Activated CD4-positive, alpha-beta T cell treated with anti-CD3 and anti-CD28 coated beads, Interleukin-2, amount 10 ng/mL, durations not matched to agents 7 days and 5 days (primary cell): ENCODE data around the gene TMUB1. TPM values are rescaled to one million over a fixed set of nuclear protein-coding genes. Genes with fewer than 3 reads are reported as not detected.

Experiments used
- CTCF ChIA-PET: fragments of 350-600 bp; sonication (Branson Sonifier 250); formaldehyde crosslinking; loops from one replicate; lab custom pipeline; 2021; ENCODE audit warnings: antibody characterized with exemption; lab: Charles Lee
- POLR2A ChIA-PET: fragments of 350-600 bp; sonication (Branson Sonifier 250); formaldehyde crosslinking; loops from one replicate; lab custom pipeline; 2021; ENCODE audit warnings: antibody characterized with exemption; lab: Charles Lee
- DNase-seq: peaks from one replicate; pipeline ENCODE4 v3.0.0-alpha.2; 2020
- H3K27ac Mint-ChIP-seq: one replicate; pipeline ENCODE4 v1.8.0; 2021; ENCODE audit warnings: mild to moderate bottlenecking, moderate library complexity, mixed read lengths
- H3K27me3 Mint-ChIP-seq: one replicate; pipeline ENCODE4 v1.8.0; 2021; ENCODE audit warnings: mixed read lengths
- H3K36me3 Mint-ChIP-seq: one replicate; pipeline ENCODE4 v1.8.0; 2021; ENCODE audit warnings: low read depth, mixed read lengths
- H3K4me1 Mint-ChIP-seq: one replicate; pipeline ENCODE4 v1.8.0; 2021; ENCODE audit warnings: mixed read lengths
- H3K4me3 Mint-ChIP-seq: one replicate; pipeline ENCODE4 v1.8.0; 2021; ENCODE audit warnings: mild to moderate bottlenecking, moderate library complexity, mixed read lengths
- H3K9me3 Mint-ChIP-seq: one replicate; pipeline ENCODE4 v1.8.0; 2021; ENCODE audit warnings: mixed read lengths
- total RNA-seq, 2 experiments: library from RNA; stranded (reverse); gene quantifications; one replicate each; pipeline ENCODE4 v1.2.3, GENCODE V29; 2021

TMUB1 gene
- total RNA-seq, 2 experiments from 2014 or later: 73.7 to 77.1 TPM

DNA sequence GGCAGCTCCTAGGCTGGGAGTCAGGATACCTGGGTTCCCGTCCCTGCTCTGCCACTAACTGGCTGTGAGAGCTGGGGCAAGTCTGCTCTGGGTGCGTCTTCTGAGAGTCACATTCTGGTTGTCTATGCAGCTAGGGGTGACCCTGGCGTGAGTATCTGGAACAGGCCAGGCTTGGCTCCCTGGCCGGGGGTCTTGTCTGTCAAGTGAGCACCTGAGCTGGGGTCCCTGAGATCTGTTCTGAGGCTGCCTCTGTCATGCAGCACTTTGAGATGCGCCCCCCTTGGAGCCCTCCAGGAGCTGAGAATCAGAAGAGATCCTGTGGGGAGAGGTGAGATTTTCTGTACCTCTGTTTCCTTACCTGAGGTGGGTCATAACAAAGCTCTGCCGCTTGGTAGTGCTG is 10.5 kb upstream of the TMUB1 start:
- no peak for DNase-seq
- peaks cover 4% of the 10 kb centered on the region for H3K4me1 Mint-ChIP-seq
- H3K9me3 Mint-ChIP-seq: no peaks in the 10 kb centered on the region
- ChIA-PET POLR2A (no interaction called here), CTCF (interaction anchor here (0.5 to 1.5 kb wide), 4 partner anchors 17 to 290 kb away, joined by 3 to 4 read pairs (median 4); no protein-coding TSS in a partner anchor)
- no peak overlapping the region for H3K27ac Mint-ChIP-seq
- no peaks in the 10 kb centered on the region for H3K36me3 Mint-ChIP-seq
- H3K27me3 Mint-ChIP-seq: peaks cover 4% of the 10 kb centered on the region
- H3K4me3 Mint-ChIP-seq: no peak overlapping the region

DNA sequence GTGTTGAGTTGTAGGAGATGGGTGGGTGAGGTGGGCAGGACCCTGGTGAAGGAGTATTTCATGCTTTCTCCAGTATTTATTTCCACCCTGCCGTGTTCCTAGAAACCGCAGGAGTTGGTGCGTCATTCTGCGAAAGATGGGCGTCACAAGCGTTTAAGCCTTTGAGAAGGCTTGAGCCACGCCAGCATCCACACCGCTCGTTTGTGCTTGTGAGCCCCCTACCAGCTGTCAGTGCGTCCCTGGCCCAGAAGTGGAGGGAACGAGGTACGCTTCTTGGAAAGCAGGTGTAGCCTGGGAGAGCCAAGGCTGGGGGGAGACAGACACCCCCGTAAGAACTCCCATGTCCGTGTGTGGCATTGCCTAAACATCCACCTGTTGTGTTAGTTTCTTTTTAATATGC is 8.7 kb upstream of the TMUB1 start:
- Mint-ChIP-seq H3K36me3 (no peaks in the 10 kb centered on the region), H3K9me3 (no peaks in the 10 kb centered on the region), H3K4me1 (peaks cover 8% of the 10 kb centered on the region), H3K27me3 (peaks cover 9% of the 10 kb centered on the region), H3K4me3 (no peak overlapping the region), H3K27ac (no peak overlapping the region)
- CTCF ChIA-PET: interaction anchor here (1.2 to 1.3 kb wide), 2 partner anchors 19 to 33 kb away, joined by 3 read pairs; partner anchors contain the start of gene SLC4A2
- POLR2A ChIA-PET: no interaction called here
- no peak for DNase-seq

DNA sequence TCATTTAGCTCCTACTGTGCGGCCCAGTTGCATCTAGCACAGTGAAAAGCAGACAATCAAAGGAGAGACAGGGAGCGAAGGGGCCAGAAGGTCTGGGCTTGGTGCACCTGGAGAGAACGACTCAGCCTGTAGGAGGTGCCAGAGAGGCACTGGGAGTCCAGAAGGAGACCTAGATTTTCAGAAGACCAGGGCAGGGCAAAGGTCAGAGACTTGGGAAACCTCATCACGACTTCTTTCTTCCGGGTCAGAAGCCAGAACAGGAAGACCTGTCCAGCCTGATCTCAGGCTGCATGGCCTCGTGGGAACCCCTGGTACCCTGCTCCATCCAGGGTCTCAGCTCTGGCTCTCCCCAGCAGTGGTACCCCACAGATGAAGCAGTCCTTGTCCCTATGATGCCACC is 8.1 kb upstream of the TMUB1 start:
- DNase-seq: no peak
- Mint-ChIP-seq H3K27ac (no peak overlapping the region), H3K4me1 (peaks cover 8% of the 10 kb centered on the region), H3K4me3 (no peak overlapping the region), H3K36me3 (no peaks in the 10 kb centered on the region), H3K9me3 (no peaks in the 10 kb centered on the region), H3K27me3 (peaks cover 9% of the 10 kb centered on the region)
- ChIA-PET CTCF (interaction anchor here (0.9 to 1.2 kb wide), 2 partner anchors 19 to 32 kb away, joined by 3 read pairs; no protein-coding TSS in a partner anchor), POLR2A (no interaction called here)

DNA sequence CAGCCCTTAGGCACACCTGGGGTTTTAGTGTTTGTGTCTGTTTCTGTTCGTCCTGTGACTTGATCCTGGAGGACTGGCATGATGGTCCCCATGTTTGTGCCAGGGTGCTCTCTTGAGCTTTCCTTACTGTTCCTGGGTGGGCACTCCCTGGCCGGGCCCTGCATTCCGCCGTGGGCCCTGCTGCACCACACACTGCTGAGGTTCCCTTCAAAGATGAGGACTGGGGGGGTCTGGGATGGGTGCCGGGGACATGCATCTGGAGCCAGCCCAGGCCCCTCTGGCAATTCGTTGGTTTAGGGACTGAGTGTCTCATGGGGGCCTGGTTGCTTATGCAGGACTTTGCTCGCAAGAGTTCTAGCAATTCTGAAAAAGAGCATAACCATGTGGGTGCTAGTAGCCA is 7.7 kb upstream of the TMUB1 start:
- Mint-ChIP-seq H3K9me3 (no peaks in the 10 kb centered on the region), H3K27me3 (peaks cover 9% of the 10 kb centered on the region), H3K36me3 (no peaks in the 10 kb centered on the region), H3K4me3 (no peak overlapping the region), H3K27ac (no peak overlapping the region), H3K4me1 (peaks cover 8% of the 10 kb centered on the region)
- ChIA-PET CTCF (interaction anchor here (0.9 to 1.2 kb wide), 3 partner anchors 24 to 193 kb away, joined by 3 read pairs; no protein-coding TSS in a partner anchor), POLR2A (no interaction called here)
- no peak for DNase-seq

DNA sequence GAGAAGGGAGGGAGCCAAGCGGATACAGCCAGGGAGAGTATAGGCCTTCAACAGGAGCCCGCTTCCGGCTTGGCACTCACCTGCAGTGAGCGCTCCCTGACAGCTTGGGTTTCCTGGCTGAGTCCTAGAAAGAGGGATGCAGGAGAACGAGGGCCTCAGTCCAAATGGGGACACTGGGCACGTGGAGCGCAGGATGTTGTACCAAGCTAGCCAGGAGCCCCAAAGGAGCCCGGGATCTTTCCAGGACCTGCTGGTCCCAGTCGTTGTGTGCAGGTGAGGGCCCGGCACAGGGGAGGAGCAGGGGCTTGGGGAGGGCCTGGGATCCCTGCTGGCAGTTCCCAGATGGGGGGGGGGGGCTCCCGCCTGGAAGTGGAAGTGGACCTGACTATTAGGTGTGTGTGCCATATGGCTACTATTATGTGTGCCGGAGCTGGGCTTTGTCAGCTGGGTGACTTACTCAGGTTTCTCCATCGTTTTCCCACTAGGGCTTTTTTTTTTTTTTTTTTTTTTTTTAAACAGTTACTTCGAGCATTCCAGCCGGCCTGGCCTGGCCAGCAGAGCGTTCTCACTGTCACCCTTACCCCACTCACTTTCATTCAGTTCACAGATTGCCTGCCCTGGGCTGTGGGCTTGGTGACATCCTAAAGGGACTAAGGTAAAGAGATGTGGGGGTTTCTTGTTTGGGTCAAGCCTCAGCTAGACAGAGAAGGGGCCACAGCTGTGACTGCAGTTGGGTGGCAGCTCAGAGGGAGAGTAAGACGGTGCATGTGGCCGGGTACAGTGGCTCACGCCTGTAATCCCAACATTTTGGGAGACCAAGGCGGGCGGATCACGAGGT is 6.8 kb upstream of the TMUB1 start:
- H3K9me3 Mint-ChIP-seq: no peaks in the 10 kb centered on the region
- ChIA-PET POLR2A (no interaction called here), CTCF (interaction anchor here (0.6 to 1.2 kb wide), 6 partner anchors 25 to 272 kb away, joined by 3 to 4 read pairs (median 3); no protein-coding TSS in a partner anchor)
- H3K36me3 Mint-ChIP-seq: no peaks in the 10 kb centered on the region
- no peak overlapping the region for H3K27ac Mint-ChIP-seq
- H3K4me1 Mint-ChIP-seq: peaks cover 17% of the 10 kb centered on the region
- peaks cover 17% of the 10 kb centered on the region for H3K27me3 Mint-ChIP-seq
- H3K4me3 Mint-ChIP-seq: no peak overlapping the region
- DNase-seq: no peak

DNA sequence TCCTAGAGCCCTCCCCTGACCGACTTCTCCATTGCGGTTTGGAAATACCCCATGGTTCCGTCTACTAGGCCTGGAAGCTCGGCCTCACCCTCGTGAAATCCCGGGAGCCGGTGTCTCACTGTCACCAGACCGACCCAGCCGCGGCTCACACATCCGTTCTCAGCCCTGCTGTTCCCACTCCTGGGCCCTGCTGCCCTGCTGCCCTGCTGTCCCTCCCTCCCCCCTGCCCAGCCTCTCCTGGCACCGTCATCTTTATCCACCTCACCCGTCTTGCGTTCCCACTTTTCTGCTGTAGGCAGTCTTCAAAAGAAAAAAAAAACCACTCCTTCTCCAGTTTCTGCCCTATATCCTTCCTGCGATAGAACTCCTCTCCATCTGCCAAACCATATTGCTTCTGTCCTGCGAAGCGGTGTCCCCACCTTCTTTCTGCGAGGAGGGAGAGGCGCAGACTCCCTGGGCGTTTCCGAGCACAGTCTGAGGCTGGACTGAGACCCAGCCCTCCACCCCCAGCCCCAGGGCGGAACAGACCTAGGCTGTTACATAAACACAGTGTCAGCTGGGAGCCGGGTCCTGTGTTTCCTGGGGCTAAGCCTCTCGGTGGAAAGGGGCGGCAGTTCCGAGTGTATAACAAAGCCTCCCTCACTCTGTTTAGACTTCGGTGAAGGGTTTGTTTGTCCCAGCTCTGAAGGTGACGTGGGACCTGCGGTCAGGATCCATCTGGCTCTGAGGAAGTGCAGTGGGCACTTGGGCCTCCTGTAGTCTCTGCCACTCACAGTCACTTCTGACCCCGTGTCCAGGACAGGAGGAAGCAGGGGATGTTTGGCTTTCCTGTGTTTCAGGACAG is 5.8 kb upstream of the TMUB1 start:
- Mint-ChIP-seq H3K4me3 (peak overlapping the region; percentile 11), H3K9me3 (no peaks in the 10 kb centered on the region), H3K27me3 (peaks cover 22% of the 10 kb centered on the region), H3K27ac (peak overlapping the region; percentile 43), H3K36me3 (no peaks in the 10 kb centered on the region), H3K4me1 (peaks cover 22% of the 10 kb centered on the region)
- CTCF ChIA-PET: interaction anchor here (0.8 to 0.9 kb wide), 2 partner anchors 35 to 77 kb away, joined by 3 to 4 read pairs; no protein-coding TSS in a partner anchor
- no peak for DNase-seq
- POLR2A ChIA-PET: no interaction called here

DNA sequence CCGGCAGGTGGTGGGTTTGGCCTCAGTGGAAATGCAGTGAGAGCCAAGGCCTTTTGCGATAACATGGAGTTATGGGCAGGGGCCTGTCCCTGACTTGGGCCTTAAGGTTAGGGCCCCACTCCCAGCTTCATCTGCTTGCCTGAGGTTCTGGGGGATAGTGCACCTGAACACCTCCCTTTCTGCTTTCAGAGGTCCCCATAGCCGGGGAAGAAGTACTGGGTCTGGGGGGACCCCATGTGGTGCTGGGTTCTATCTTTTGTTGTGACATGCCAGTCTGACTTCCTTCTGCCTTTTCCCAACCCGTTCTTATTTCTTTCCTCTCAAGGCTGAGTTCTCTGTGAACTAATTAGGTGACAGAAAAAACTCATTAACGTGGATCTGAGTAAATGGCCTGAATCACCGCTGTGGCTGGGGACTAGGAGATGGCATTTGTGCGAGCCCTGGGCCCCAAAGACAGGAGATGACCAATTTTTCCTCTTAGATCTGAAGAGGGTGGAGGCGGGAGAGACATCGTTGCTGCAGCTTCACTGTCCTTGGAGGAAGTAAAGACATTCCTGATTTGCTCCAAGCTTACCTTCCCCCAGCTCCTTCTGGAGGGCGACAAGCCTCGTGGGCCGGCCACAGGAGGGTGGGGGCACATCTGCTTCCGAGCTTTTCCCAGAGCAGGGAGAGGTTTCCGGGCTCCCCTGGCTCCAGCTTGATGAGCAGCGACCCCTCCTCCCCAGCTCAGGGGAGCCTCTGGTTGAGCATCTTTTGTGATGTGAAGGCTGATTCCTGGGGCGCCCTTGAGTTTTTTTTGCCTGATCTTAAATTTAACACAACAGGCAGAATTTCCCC is 4.9 kb upstream of the TMUB1 start:
- Mint-ChIP-seq H3K9me3 (no peaks in the 10 kb centered on the region), H3K27me3 (peaks cover 22% of the 10 kb centered on the region), H3K27ac (no peak overlapping the region), H3K4me3 (peak overlapping the region; percentile 20), H3K36me3 (no peaks in the 10 kb centered on the region), H3K4me1 (peaks cover 26% of the 10 kb centered on the region)
- CTCF ChIA-PET: interaction anchor here (0.6 to 1.7 kb wide), 2 partner anchors 27 to 138 kb away, joined by 3 to 4 read pairs; no protein-coding TSS in a partner anchor
- DNase-seq: no peak
- POLR2A ChIA-PET: no interaction called here

DNA sequence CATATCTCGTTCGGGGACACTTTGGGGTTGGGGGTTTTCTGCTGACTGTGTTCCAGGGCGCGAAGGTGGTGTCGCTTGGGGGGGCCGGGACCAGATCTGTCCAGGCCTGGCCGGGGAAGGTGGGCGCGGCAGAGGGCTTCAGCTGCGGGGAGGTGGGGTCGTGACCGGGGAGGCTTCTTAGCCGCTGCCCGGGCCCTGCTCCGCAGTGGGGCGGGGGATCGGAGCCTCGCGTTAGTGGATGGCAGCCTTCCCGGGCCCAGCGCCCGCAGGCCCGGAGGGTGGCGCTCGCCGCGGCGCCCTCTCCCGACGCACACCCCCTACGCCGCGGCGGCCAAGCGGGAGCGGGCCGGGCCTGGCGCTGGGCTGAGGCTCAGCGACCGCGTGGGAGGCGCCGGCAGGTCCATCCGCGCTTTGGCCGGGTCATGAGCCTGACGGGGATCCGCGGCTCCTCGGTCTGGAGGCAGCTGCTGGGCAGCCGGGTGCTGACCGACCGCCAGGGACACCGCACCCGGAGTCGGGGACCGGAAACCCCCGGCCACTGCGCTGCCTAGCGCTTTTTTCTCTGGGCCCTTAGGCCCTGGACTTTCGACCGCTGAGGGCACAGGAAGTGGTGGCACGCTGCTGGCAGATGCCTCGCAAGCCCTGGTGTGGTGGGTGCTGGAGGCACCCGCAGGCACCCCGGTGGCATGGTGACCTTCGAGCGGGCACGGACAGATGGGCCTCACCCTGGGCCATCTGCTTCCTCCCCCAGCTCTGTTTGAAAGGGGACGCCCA is 4.1 kb upstream of the TMUB1 start:
- no peaks in the 10 kb centered on the region for H3K9me3 Mint-ChIP-seq
- peaks cover 22% of the 10 kb centered on the region for H3K27me3 Mint-ChIP-seq
- peak overlapping the region; percentile 81 for H3K4me3 Mint-ChIP-seq
- peaks cover 32% of the 10 kb centered on the region for H3K4me1 Mint-ChIP-seq
- H3K27ac Mint-ChIP-seq: peak overlapping the region; percentile 68
- CTCF ChIA-PET: interaction anchor here (0.6 to 1.7 kb wide), 2 partner anchors 28 to 139 kb away, joined by 3 to 4 read pairs; no protein-coding TSS in a partner anchor
- POLR2A ChIA-PET: no interaction called here
- peaks cover 4% of the 10 kb centered on the region for H3K36me3 Mint-ChIP-seq
- peak; percentile 36 for DNase-seq

DNA sequence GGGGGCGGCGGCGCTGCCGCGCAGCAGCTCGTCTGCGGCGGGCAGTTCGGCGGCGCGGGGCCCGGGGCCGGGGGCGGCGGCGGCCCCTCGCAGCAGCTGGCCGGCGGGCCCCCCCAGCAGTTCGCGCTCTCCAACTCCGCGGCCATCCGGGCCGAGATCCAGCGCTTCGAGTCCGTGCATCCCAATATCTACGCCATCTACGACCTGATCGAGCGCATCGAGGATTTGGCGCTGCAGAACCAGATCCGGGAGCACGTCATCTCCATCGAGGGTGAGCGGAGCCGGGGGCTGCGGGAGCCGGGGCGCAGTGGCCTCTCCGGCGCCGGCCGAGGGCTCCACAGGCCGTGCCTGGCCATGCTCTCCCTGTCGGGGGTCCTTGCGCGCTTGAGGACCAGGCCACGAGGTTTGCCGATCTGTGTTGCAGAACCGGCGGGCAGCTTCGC is 3.5 kb upstream of the TMUB1 start:
- POLR2A ChIA-PET: no interaction called here
- H3K9me3 Mint-ChIP-seq: no peaks in the 10 kb centered on the region
- peaks cover 37% of the 10 kb centered on the region for H3K4me1 Mint-ChIP-seq
- peak; percentile 43 for DNase-seq
- CTCF ChIA-PET: interaction anchor here (0.9 to 1.7 kb wide), 2 partner anchors 19 to 29 kb away, joined by 3 to 4 read pairs; no protein-coding TSS in a partner anchor
- H3K27me3 Mint-ChIP-seq: peaks cover 22% of the 10 kb centered on the region
- H3K36me3 Mint-ChIP-seq: peaks cover 4% of the 10 kb centered on the region
- peak overlapping the region; percentile 83 for H3K27ac Mint-ChIP-seq
- peak overlapping the region; percentile 81 for H3K4me3 Mint-ChIP-seq

DNA sequence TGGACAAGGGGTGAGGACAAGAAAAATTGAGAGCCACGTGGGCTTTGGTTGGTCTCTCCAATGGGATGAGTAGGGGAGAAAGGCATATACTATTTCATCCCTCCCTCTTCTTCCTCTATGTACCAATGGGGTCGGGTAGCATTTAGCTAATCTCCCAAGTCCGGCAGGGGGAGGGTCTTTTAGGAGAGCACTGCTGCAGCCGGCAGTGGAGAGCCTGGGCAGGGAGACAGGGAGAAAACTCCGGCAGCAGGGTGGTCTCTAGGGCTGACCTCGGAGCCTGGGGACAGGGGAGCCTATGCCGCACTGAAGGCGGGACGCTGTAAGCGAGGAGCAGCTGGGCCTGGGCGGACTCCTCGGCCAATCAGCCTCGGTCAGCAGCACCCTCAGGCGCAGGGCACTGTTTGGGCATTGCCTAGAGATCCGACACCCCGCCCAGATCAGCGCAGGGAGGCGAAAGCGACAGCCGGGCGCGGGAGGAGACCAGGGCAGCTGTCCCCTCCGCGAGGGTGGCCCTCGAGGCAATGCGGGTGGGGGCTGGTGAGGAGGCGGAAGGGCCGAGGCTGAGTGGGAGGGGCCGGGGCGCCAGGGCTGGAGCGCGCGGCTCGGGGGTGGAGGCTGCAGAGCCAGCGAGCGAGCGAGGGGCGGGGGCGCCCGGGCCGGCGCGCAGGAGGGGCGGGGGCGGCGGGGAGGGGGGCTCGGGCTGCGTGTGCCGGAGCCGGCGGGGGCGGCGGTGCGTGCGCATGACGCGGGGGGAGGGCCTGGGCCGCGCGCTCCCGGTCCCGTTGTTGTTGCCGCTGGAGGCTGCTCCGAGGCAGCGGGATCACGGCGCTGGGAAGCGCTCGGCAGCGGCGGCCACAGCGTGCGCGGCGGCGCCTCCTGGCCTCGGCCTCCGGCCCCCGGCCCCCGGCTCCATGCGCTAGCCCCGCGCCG is 2.7 kb upstream of the TMUB1 start, which contains the start of gene AGAP3:
Gene AGAP3 (plus strand): TSS at position 785 of the 930 bp plus-strand sequence. CDS start 267 bp downstream, outside the sequence.
- H3K27me3 Mint-ChIP-seq: peaks cover 22% of the 10 kb centered on the region
- peak within 1 kb of the TSS; percentile 83 for H3K27ac Mint-ChIP-seq
- CTCF ChIA-PET: interaction anchor here (0.6 to 1.4 kb wide), 5 partner anchors 18 to 1333 kb away, joined by 3 to 4 read pairs (median 3); no protein-coding TSS in a partner anchor
- peak; percentile 51 for DNase-seq
- H3K9me3 Mint-ChIP-seq: no peaks in the 10 kb centered on the region
- POLR2A ChIA-PET: no interaction called here
- H3K4me3 Mint-ChIP-seq: peak within 1 kb of the TSS; percentile 81
- H3K36me3 Mint-ChIP-seq: peaks cover 4% of the 10 kb centered on the region
- peaks cover 37% of the 10 kb centered on the region for H3K4me1 Mint-ChIP-seq
